Sigmoid colon (tissue), 4 donors: ENCODE data around the gene GLP1R.

ENCODE experiments used
- CTCF ChIP-seq, 4 experiments: fragments of 450-650 bp in 3 of 4; fragments of 200-600 bp in 1 of 4; IDR thresholded peaks; one replicate each; pipeline ENCODE4 v1.5.1; 2016 to 2019; ENCODE audit warnings: antibody characterized with exemption in 4 of 4, mild to moderate bottlenecking in 3 of 4, moderate library complexity in 2 of 4
- POLR2A ChIP-seq, 2 donors: fragments of 450-650 bp; IDR thresholded peaks; one replicate each; pipeline ENCODE4 v1.6.1; 2016; ENCODE audit warnings: antibody characterized with exemption in 2 of 2, mild to moderate bottlenecking in 2 of 2, moderate library complexity in 2 of 2
- POLR2AphosphoS5 ChIP-seq, 4 donors: sonication (generic); formaldehyde crosslinking; IDR thresholded peaks; one replicate each; pipeline ENCODE4 v1.6.1; 2017; ENCODE audit warnings: antibody characterized with exemption in 4 of 4

- TF ChIP-seq CTCF (IDR thresholded peaks at IDR 0.05): no peak
- no peak for TF ChIP-seq POLR2AphosphoS5 (IDR thresholded peaks at IDR 0.05)
- TF ChIP-seq POLR2A (IDR thresholded peaks at IDR 0.05): no peak
Observed at GRCh38 chr6:39074486-39074885, 25.9 kb downstream of the GLP1R start.
